Mesenchymal stem cell (in vitro differentiated cells and primary cell): ENCODE results near the gene CLNK.
A peak's percentile ranks its signal among the peaks of the same experiment; 100 is the strongest.

Source experiments
- DNase-seq: peaks from one replicate; pipeline ENCODE4 v3.0.0-alpha.2; 2013
- H2AFZ ChIP-seq: one replicate; pipeline ENCODE4 v1.6.1; 2013; ENCODE audit warnings: low read depth, mild to moderate bottlenecking, control low read depth, inconsistent platforms, low read length, moderate library complexity
- H2AK5ac ChIP-seq: 2 replicates; pipeline ENCODE4 v1.6.1; 2013; ENCODE audit warnings: low read length, moderate library complexity, mild to moderate bottlenecking, inconsistent platforms; ENCODE audit not compliant: severe bottlenecking
- H2BK120ac ChIP-seq: one replicate; pipeline ENCODE4 v1.6.1; 2013; ENCODE audit warnings: low read depth, mild to moderate bottlenecking, inconsistent platforms, low read length, moderate library complexity
- H2BK12ac ChIP-seq, 2 experiments: one replicate each; pipeline ENCODE4 v1.6.1; 2013; ENCODE audit warnings: inconsistent platforms in 2 of 2, low read length in 2 of 2, mild to moderate bottlenecking in 2 of 2, moderate library complexity in 2 of 2, control low read depth in 1 of 2
- H2BK15ac ChIP-seq: one replicate; pipeline ENCODE4 v1.6.1; 2013; ENCODE audit warnings: mild to moderate bottlenecking, low read depth, inconsistent platforms; ENCODE audit not compliant: poor library complexity, severe bottlenecking
- H2BK5ac ChIP-seq: 2 replicates; pipeline ENCODE4 v1.6.1; 2013; ENCODE audit warnings: low read depth, mild to moderate bottlenecking, low read length, control low read depth, inconsistent platforms; ENCODE audit not compliant: poor library complexity, severe bottlenecking
- H3K14ac ChIP-seq, 2 experiments: one replicate each; pipeline ENCODE4 v1.6.1; 2013; ENCODE audit warnings: inconsistent platforms in 2 of 2, low read length in 2 of 2, control low read depth in 1 of 2, mild to moderate bottlenecking in 1 of 2, moderate library complexity in 1 of 2
- H3K18ac ChIP-seq, 2 experiments: one replicate each; pipeline ENCODE4 v1.6.1; 2013; ENCODE audit warnings: inconsistent platforms in 2 of 2, low read length in 2 of 2, control low read depth in 1 of 2, low read depth in 1 of 2, mild to moderate bottlenecking in 1 of 2
- H3K23ac ChIP-seq, 2 experiments: one replicate each; pipeline ENCODE4 v1.6.1; 2013; ENCODE audit warnings: inconsistent platforms in 2 of 2, low read length in 2 of 2, mild to moderate bottlenecking in 2 of 2, moderate library complexity in 2 of 2, control low read depth in 1 of 2
- H3K27ac ChIP-seq: 2 replicates; pipeline ENCODE4 v1.5.1; 2013; ENCODE audit warnings: mild to moderate bottlenecking, moderate library complexity, low read length, control low read depth, inconsistent platforms; ENCODE audit not compliant: poor library complexity, severe bottlenecking
- H3K27me3 ChIP-seq, 2 experiments: 2 replicates each; pipeline versions ENCODE4 v1.6.1 to v1.7.0; 2013; ENCODE audit warnings: low read length in 2 of 2, mild to moderate bottlenecking in 2 of 2, moderate library complexity in 2 of 2, control low read depth in 1 of 2, inconsistent platforms in 1 of 2; ENCODE audit not compliant: control insufficient read depth in 1 of 2, insufficient read depth in 1 of 2
- H3K36me3 ChIP-seq, 2 experiments: 2 replicates each; pipeline versions ENCODE4 v1.6.1 to v1.7.0; 2013; ENCODE audit warnings: low read length in 2 of 2, control low read depth in 1 of 2, inconsistent platforms in 1 of 2, low read depth in 1 of 2, mild to moderate bottlenecking in 1 of 2; ENCODE audit not compliant: insufficient read depth in 2 of 2, control insufficient read depth in 1 of 2
- H3K4ac ChIP-seq, 2 experiments: one replicate each; pipeline ENCODE4 v1.6.1; 2013; ENCODE audit warnings: inconsistent platforms in 2 of 2, low read length in 2 of 2, mild to moderate bottlenecking in 2 of 2, moderate library complexity in 2 of 2, control low read depth in 1 of 2, low read depth in 1 of 2
- H3K4me1 ChIP-seq: 2 replicates; pipeline ENCODE4 v1.6.1; 2013; ENCODE audit warnings: low read depth, low read length, control low read depth; ENCODE audit not compliant: control insufficient read depth, insufficient read depth
- H3K4me2 ChIP-seq: 2 replicates; pipeline ENCODE4 v1.6.1; 2013; ENCODE audit warnings: low read length, mild to moderate bottlenecking, inconsistent platforms; ENCODE audit not compliant: poor library complexity, severe bottlenecking
- H3K4me3 ChIP-seq, 2 experiments: 2 replicates each; pipeline versions ENCODE4 v1.5.1 to v1.7.0; 2013; ENCODE audit warnings: low read length in 2 of 2, mild to moderate bottlenecking in 2 of 2, control low read depth in 1 of 2, low read depth in 1 of 2; ENCODE audit not compliant: insufficient read depth in 1 of 2
- H3K79me1 ChIP-seq: replicated peaks from 2 replicates; pipeline ENCODE4 v1.6.1; 2013; ENCODE audit warnings: mild to moderate bottlenecking, control low read depth, low read length, inconsistent platforms; ENCODE audit not compliant: poor library complexity, severe bottlenecking
- H3K9ac ChIP-seq: 2 replicates; pipeline ENCODE4 v1.7.0; 2013; ENCODE audit warnings: mild to moderate bottlenecking, low read length, moderate library complexity
- H3K9me3 ChIP-seq: 2 replicates; pipeline ENCODE4 v1.7.0; 2013; ENCODE audit warnings: mild to moderate bottlenecking, low read length; ENCODE audit not compliant: control insufficient read depth
- H4K8ac ChIP-seq: one replicate; pipeline ENCODE4 v1.6.1; 2013; ENCODE audit warnings: inconsistent platforms, mild to moderate bottlenecking, low read length, moderate library complexity
- H4K91ac ChIP-seq: one replicate; pipeline ENCODE4 v1.6.1; 2013; ENCODE audit warnings: mild to moderate bottlenecking, low read length, inconsistent platforms
- WGBS: methylation state at CpG from one replicate; pipeline ENCODE4 v1.1.7; 2013; ENCODE audit warnings: mixed read lengths; 5-methylcytosine and 5-hydroxymethylcytosine counted together

Gene CLNK

DNA sequence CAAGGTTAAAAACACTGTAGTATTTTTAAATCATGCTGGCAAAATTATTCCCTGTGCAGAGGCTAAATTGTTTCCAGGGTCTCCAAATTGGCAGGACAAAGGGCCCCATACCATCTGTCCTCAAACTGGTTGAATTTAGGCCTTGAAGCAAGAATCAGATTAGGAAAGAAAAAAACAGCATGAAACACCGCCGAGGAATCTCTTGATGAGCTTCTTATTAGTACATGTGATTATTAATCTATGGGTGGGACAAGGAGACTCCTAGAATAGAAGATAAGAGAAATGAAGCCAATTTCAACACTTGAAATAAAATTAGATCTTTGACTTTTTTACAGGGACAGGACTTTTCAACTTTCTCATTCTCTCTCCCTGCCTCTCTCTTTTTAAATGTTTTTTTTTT, 7.1 kb upstream of the CLNK start:
- Histone ChIP-seq H2BK5ac (no peak overlapping the region), H3K4me3 (no peak overlapping the region), H2BK15ac (no peak overlapping the region), H2AFZ (no peak overlapping the region), H3K9ac (no peak overlapping the region), H2BK12ac (no peak overlapping the region), H2BK120ac (no peak overlapping the region), H3K36me3 (no peaks in the 10 kb centered on the region), H3K27ac (no peak overlapping the region), H3K79me1 (no peaks in the 10 kb centered on the region), H4K8ac (no peak overlapping the region), H4K91ac (no peak overlapping the region), H3K14ac (no peak overlapping the region), H3K4me2 (no peak overlapping the region), H3K18ac (no peak overlapping the region), H3K9me3 (no peaks in the 10 kb centered on the region), H3K27me3 (no peaks in the 10 kb centered on the region), H3K4me1 (no peaks in the 10 kb centered on the region), H2AK5ac (no peak overlapping the region), H3K4ac (no peak overlapping the region), H3K23ac (no peak overlapping the region)
- 89% methylated on average over 2 of the region's 2 CpGs for WGBS
- peak; percentile 7 for DNase-seq

GRCh38 chr4:10690185-10690907, 5.8 kb upstream of the CLNK start:
- H2BK5ac ChIP-seq: no peak overlapping the region
- no peaks in the 10 kb centered on the region for H3K4me1 ChIP-seq
- no peak overlapping the region for H3K4me3 ChIP-seq
- H3K27ac ChIP-seq: no peak overlapping the region
- no peak overlapping the region for H2BK15ac ChIP-seq
- H3K23ac ChIP-seq: no peak overlapping the region
- H3K14ac ChIP-seq: no peak overlapping the region
- H4K91ac ChIP-seq: no peak overlapping the region
- H2BK12ac ChIP-seq: no peak overlapping the region
- no peaks in the 10 kb centered on the region for H3K9me3 ChIP-seq
- H3K79me1 ChIP-seq: no peaks in the 10 kb centered on the region
- H3K4ac ChIP-seq: no peak overlapping the region
- no peak for DNase-seq
- no peak overlapping the region for H4K8ac ChIP-seq
- no peaks in the 10 kb centered on the region for H3K27me3 ChIP-seq
- no peak overlapping the region for H3K9ac ChIP-seq
- WGBS: 95% methylated on average over 7 of the region's 8 CpGs
- no peak overlapping the region for H2AFZ ChIP-seq
- H3K18ac ChIP-seq: no peak overlapping the region
- no peaks in the 10 kb centered on the region for H3K36me3 ChIP-seq
- H3K4me2 ChIP-seq: no peak overlapping the region
- no peak overlapping the region for H2AK5ac ChIP-seq
- no peak overlapping the region for H2BK120ac ChIP-seq

DNA sequence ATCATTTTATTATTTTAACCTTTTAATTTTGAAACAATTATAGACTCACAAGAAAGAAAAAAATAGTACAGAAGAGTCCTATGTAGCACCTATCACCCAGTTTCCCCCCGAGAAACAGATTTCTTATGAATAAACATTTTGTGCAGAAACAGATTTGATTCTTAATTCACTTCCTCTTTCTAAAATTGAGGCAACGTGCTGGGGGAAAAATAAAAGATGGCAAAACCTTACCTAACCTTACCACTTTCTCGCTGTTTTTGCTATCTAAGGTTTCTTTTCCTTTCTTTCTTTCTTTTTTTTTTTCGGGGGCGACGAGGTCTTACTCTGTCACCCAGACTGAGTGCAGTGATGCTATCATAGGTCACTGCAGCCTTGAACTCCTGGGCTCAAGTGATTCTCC, 4.3 kb upstream of the CLNK start:
- Histone ChIP-seq H3K4me1 (no peaks in the 10 kb centered on the region), H4K91ac (no peak overlapping the region), H3K18ac (no peak overlapping the region), H2AFZ (no peak overlapping the region), H3K36me3 (no peaks in the 10 kb centered on the region), H3K14ac (no peak overlapping the region), H3K27me3 (no peaks in the 10 kb centered on the region), H3K79me1 (no peaks in the 10 kb centered on the region), H3K4ac (no peak overlapping the region), H2AK5ac (no peak overlapping the region), H2BK12ac (no peak overlapping the region), H3K23ac (no peak overlapping the region), H4K8ac (no peak overlapping the region), H3K9me3 (no peaks in the 10 kb centered on the region), H3K4me3 (no peak overlapping the region), H3K9ac (no peak overlapping the region), H3K4me2 (no peak overlapping the region), H2BK5ac (no peak overlapping the region), H3K27ac (no peak overlapping the region), H2BK120ac (no peak overlapping the region), H2BK15ac (no peak overlapping the region)
- DNase-seq: no peak
- 85% methylated on average over 5 of the region's 6 CpGs for WGBS

GRCh38 chr4:10688022-10688421, 3.5 kb upstream of the CLNK start:
- Histone ChIP-seq H2BK12ac (no peak overlapping the region), H2AFZ (no peak overlapping the region), H3K9ac (no peak overlapping the region), H3K36me3 (no peaks in the 10 kb centered on the region), H3K4ac (no peak overlapping the region), H3K14ac (no peak overlapping the region), H3K18ac (no peak overlapping the region), H2BK15ac (no peak overlapping the region), H4K91ac (no peak overlapping the region), H3K23ac (no peak overlapping the region), H3K4me1 (no peaks in the 10 kb centered on the region), H2BK5ac (no peak overlapping the region), H3K4me3 (no peak overlapping the region), H3K9me3 (no peaks in the 10 kb centered on the region), H2BK120ac (no peak overlapping the region), H2AK5ac (no peak overlapping the region), H3K4me2 (no peak overlapping the region), H3K27me3 (no peaks in the 10 kb centered on the region), H3K79me1 (no peaks in the 10 kb centered on the region), H3K27ac (no peak overlapping the region), H4K8ac (no peak overlapping the region)
- DNase-seq: no peak
- over 99% methylated on average over 3 of the region's 3 CpGs for WGBS
